ENCODE data around the gene PI4K2A.
A peak's percentile ranks its signal among the peaks of the same experiment; 100 is the strongest.
"Not testable (repeated sequence)": the region's sequence is repeated elsewhere in the genome, so short reads cannot be mapped to it uniquely, and the experiment has no call there.

PI4K2A gene

DNA sequence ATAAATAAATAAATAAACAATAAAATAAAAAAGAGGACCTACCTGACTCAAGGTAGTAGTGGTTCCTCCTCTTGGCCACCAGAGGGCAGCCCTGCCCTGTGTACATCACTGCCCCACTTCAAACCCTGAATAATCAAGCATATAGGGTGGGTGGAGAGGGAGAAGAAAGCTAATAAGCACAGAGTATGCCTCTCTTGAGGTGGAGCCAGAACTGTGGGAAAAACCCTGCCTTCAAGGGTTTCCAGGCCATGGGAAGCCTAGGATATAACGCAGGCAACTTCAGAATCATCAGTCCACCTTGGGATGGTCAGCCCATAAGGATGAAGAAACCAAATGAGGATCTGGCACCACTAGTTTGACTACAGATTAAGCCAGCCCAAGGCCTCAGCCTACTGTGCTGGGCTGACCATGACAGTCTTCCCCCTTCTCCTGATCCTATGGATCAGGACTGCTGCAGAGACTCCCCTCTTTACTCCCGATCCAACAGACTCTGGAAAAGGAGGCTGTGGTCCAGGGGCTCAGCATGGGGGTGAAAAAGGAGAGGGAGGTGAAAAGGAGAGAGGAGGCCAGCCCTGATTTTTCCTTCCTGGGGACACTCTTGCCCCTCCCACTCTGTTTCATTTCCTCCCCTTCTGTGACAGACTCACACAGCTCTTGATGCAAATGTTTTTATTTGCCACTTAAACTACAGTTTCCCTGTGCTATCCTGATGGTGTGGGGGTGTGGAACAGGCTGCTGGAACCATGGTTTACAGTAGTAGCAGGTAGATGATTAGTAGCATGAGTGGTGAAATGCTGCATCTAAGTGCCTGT is 36.5 kb downstream of the PI4K2A start:
- DNase-seq: peak; percentile 69

- no peak for DNase-seq
Measured at GRCh38 chr10:97679594-97679993, 39.1 kb downstream of the PI4K2A start.

DNA sequence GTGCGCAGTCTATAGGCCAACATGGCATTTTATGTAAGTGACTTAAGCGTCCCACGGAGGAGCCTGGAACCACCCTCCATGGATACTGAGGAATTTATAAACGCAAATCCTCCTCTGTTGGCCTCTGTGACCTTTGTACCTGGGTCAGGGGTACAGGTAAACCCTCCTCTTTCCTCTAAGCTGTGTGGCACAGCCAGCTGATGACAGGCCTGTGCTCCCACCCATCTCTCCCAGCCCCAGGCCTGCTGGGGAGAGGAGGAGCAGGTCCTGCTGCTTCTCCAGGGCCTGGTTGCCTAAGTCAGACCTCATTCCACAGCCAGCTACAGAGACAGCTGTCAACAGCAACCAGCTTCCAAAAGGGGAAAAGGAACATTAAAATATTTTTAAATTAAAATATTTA is 41.6 kb downstream of the PI4K2A start:
- no peak for DNase-seq

GRCh38 chr10:97683556-97684367 is 43.3 kb downstream of the PI4K2A start:
- no peak for DNase-seq

DNA sequence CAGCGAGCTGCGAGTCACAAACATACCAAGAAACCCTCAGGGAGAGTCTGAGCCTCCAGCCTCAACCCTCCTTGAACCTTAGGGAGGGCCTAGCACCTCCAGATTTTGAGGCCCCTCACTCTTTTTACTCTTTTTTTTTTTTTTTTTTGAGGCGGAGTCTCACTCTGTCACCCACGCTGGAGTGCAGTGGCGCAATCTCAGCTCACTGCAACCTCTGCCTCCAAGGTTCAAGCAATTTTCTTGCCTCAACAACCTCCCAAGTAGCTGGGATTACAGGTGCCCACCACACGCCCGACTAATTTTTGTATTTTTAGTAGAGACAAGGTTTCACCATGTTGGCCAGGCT is 43.9 kb downstream of the PI4K2A start:
- not testable (repeated sequence) for DNase-seq

- DNase-seq: no peak
Measured at GRCh38 chr10:97684866-97685394, 44.5 kb downstream of the PI4K2A start.

- DNase-seq: no peak
Measured at GRCh38 chr10:97685395-97685958, 45.0 kb downstream of the PI4K2A start.

DNA sequence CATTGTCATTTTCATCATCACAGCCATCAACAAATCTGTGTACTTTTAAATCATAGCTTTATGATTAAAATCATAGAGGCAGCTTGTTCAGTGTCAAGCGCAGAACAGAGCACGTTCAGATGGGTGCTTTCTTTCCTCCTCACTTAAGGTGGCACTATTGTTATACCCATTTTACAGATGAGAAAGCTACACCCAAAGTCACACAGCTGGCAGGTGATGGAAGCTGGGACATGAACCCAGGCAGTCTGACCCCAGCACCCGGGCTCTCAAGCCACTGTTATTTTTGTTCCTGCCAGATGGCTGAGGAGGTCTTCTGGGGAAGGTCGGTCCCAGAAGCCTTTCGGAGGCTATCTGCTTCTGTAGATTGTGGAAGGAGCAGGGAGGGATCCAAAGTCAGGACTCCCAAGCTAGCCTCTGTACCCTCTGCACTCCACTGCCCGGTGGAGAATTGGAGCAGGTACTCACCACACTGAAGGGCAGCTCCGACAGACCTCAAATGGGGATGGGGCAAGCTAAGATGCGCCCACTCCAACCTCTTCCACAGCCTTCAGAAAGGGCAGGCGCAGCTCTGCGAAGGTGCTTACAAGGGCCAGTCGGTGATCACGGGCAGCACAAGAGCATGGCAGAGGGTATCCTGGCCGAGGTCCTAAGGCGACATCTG is 46.0 kb downstream of the PI4K2A start:
- no peak for DNase-seq

DNA sequence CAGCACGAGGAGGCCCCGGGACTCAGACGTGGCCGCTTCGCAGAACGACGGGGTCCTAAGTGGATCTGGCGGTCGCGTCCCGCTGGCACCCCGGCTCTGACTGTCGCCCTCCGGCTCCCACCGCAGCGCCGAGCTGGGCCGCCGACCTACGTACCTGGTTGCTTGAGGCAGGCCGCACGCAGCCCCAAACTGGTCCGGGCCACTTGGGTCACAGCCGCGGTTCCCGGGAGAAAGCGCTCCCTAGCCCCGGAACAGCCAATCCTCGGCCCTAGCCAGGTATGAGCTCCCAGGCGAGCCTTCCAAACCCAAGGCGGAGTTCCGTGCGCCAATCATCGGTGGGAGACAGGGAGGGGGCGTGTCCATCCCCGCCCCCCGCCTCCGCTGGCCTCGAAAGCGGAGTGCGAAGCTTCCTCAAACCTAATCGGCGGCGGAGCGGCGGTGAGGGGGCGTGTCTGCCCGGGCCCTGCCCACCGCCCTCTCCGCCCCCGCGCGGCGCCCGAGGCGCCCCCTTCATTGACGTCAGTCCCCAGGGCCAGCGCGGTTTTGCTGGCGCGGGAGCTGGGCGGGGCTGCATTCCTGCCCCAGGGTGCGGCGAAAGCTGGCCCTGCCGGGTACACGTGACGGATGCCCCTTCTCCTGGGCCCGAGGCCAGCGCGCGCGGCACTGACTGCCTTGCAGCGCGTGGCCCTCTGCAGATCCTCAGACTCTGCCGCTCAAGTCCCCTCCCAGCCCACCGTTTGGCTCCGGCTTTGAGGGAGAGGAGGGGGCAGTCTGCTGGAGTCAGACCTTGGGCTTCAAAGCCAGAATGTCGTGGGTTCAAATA is 46.7 kb downstream of the PI4K2A start, which contains the start of gene AVPI1:
TSS of gene AVPI1 (minus strand) at position 280 of the 823 bp plus-strand sequence. CDS start 7,336 bp downstream, outside the sequence.
- DNase-seq: peak; percentile 98

GRCh38 chr10:97687785-97688781 is 47.6 kb downstream of the PI4K2A start:
- DNase-seq: no peak

- DNase-seq: no peak
Measured at GRCh38 chr10:97689559-97690020, 49.1 kb downstream of the PI4K2A start.

GRCh38 chr10:97690133-97690532 is 49.7 kb downstream of the PI4K2A start:
- DNase-seq: no peak

- DNase-seq: not testable (repeated sequence)
Measured at GRCh38 chr10:97698072-97698655, 57.7 kb downstream of the PI4K2A start.

GRCh38 chr10:97701438-97702069 is 61.1 kb downstream of the PI4K2A start:
- DNase-seq: peak; percentile 52

GRCh38 chr10:97703398-97704067 is 63.1 kb downstream of the PI4K2A start:
- no peak for DNase-seq

DNA sequence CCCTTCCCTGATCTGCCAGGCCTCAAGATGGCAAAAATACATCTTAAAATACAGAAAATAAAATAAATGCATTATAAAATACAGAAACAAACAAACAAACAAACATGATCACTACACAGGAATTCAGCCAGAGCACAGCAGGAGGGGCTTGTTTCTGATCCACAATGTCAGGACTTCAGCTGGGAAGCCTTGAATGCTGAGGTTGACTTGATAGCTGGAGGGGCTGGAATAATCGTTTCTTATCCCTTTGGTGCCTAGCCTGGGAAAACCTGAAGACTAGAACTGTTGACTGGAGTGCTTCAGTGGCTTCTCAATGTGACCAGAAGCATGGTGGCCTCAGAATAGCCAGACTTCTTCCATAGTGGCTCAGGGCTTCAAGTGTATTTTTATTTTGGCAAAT is 63.9 kb downstream of the PI4K2A start:
- no peak for DNase-seq

GRCh38 chr10:97705006-97705670 is 64.7 kb downstream of the PI4K2A start:
- DNase-seq: no peak

- DNase-seq: no peak
Measured at GRCh38 chr10:97707134-97707861, 66.8 kb downstream of the PI4K2A start.
